B cell (primary cell): ENCODE results near the gene ZBTB46. TPM values are rescaled to one million over a fixed set of nuclear protein-coding genes. Genes with fewer than 3 reads are reported as not detected.

Experiments
- ATAC-seq: fragments of 200-7000 bp; cut with Tn5 transposase; one replicate; pipeline ENCODE4 v1.10.0; 2021; ENCODE audit warnings: low read depth, mild to moderate bottlenecking, moderate number of reproducible peaks, moderate library complexity
- CTCF ChIA-PET: fragments of 350-600 bp; sonication (Branson Sonifier 250); formaldehyde crosslinking; loops from one replicate; lab custom pipeline; 2021; ENCODE audit warnings: antibody characterized with exemption, inconsistent platforms; lab: Charles Lee
- POLR2A ChIA-PET: fragments of 350-600 bp; sonication (Branson Sonifier 250); formaldehyde crosslinking; loops from one replicate; lab custom pipeline; 2021; ENCODE audit warnings: antibody characterized with exemption; lab: Charles Lee
- DNase-seq: peaks from one replicate; pipeline ENCODE4 v3.0.0; 2013
- H2AFZ ChIP-seq: 2 replicates; pipeline ENCODE4 v1.6.1; 2012; ENCODE audit warnings: mild to moderate bottlenecking, low read depth, low read length; ENCODE audit not compliant: insufficient read depth, poor library complexity, severe bottlenecking
- H3K27ac ChIP-seq, 2 donors: 1 replicate in 1 of 2; 2 replicates in 1 of 2; pipeline ENCODE4 v1.5.1; 2012 to 2013; ENCODE audit warnings: low read length in 2 of 2, mild to moderate bottlenecking in 2 of 2, moderate library complexity in 1 of 2
- H3K27me3 ChIP-seq, 4 experiments: fragments of 200-600 bp in 1 of 4; sonication (generic) in 1 of 4; replicated peaks in 1 of 4; 1 replicate in 2 of 4; 2 replicates in 2 of 4; pipeline versions ENCODE4 v1.6.1 to v1.7.0; 2013 to 2016; ENCODE audit warnings: low read length in 3 of 4, mild to moderate bottlenecking in 2 of 4, mixed read lengths in 1 of 4, moderate library complexity in 1 of 4; ENCODE audit not compliant: insufficient read depth in 4 of 4, control insufficient read depth in 3 of 4; ENCODE audit errors: control extremely low read depth in 1 of 4
- H3K36me3 ChIP-seq, 2 experiments: replicated peaks in 1 of 2; 1 replicate in 1 of 2; 2 replicates in 1 of 2; pipeline versions ENCODE4 v1.6.1 to v1.7.1; 2013; ENCODE audit warnings: low read length in 1 of 2; ENCODE audit not compliant: insufficient read depth in 2 of 2, control insufficient read depth in 1 of 2; ENCODE audit errors: control extremely low read depth in 1 of 2, extremely low read depth in 1 of 2
- H3K4me1 ChIP-seq, 2 donors: fragments of 200-600 bp in 1 of 2; sonication (generic) in 1 of 2; 1 replicate in 1 of 2; 2 replicates in 1 of 2; pipeline versions ENCODE4 v1.5.1 to v1.6.1; 2013 to 2017; ENCODE audit warnings: low read length in 2 of 2; ENCODE audit not compliant: control insufficient read depth in 2 of 2, insufficient read depth in 2 of 2
- H3K4me2 ChIP-seq: replicated peaks from 2 replicates; pipeline ENCODE3; 2012; ENCODE audit warnings: mild to moderate bottlenecking, low read depth, low read length; ENCODE audit not compliant: poor library complexity, severe bottlenecking
- H3K4me3 ChIP-seq, 5 experiments: fragments of 200-600 bp in 1 of 5; sonication (generic) in 1 of 5; 1 replicate in 3 of 5; 2 replicates in 2 of 5; pipeline versions ENCODE4 v1.5.1 to v1.7.0; 2011 to 2016; ENCODE audit warnings: low read length in 4 of 5, mild to moderate bottlenecking in 4 of 5, low read depth in 2 of 5, control low read depth in 1 of 5, moderate library complexity in 1 of 5; ENCODE audit not compliant: insufficient read depth in 1 of 5; ENCODE audit errors: control extremely low read depth in 1 of 5, extremely low read depth in 1 of 5
- H3K79me2 ChIP-seq: fragments of 200-600 bp; sonication (generic); one replicate; pipeline ENCODE4 v1.6.0; 2016; ENCODE audit warnings: low read length; ENCODE audit not compliant: control insufficient read depth, insufficient read depth
- H3K9ac ChIP-seq: fragments of 200-600 bp; sonication (generic); 2 replicates; pipeline ENCODE4 v1.6.1; 2017; ENCODE audit warnings: mild to moderate bottlenecking, low read length, moderate library complexity
- H3K9me3 ChIP-seq, 3 donors: one replicate each; pipeline versions ENCODE4 v1.6.1 to v1.7.1; 2013; ENCODE audit warnings: low read length in 2 of 3; ENCODE audit not compliant: control insufficient read depth in 2 of 3, insufficient read depth in 1 of 3; ENCODE audit errors: control extremely low read depth in 1 of 3
- H4K20me1 ChIP-seq: 2 replicates; pipeline ENCODE4 v1.6.0; 2012; ENCODE audit warnings: mild to moderate bottlenecking, low read length; ENCODE audit not compliant: insufficient read depth, control insufficient read depth, poor library complexity, severe bottlenecking
- H3K27ac Mint-ChIP-seq: one replicate; pipeline ENCODE4 v1.8.0; 2021; ENCODE audit warnings: mixed read lengths
- H3K27me3 Mint-ChIP-seq: one replicate; pipeline ENCODE4 v1.8.0; 2021; ENCODE audit warnings: mixed read lengths
- H3K4me1 Mint-ChIP-seq: one replicate; pipeline ENCODE4 v1.8.0; 2021; ENCODE audit warnings: mixed read lengths
- H3K4me3 Mint-ChIP-seq: one replicate; pipeline ENCODE4 v1.8.0; 2021; ENCODE audit warnings: mixed read lengths
- H3K9me3 Mint-ChIP-seq: one replicate; pipeline ENCODE4 v1.8.0; 2022; ENCODE audit warnings: mixed read lengths; ENCODE audit not compliant: insufficient read depth
- EZH2 ChIP-seq: IDR thresholded peaks from 2 replicates; pipeline ENCODE4 v1.6.1; 2012; ENCODE audit warnings: borderline replicate concordance, low read depth, mild to moderate bottlenecking, moderate library complexity, low read length; ENCODE audit not compliant: insufficient read depth, poor library complexity, severe bottlenecking
- WGBS: methylation state at CpG from one replicate; pipeline ENCODE4 v1.1.5; 2013; ENCODE audit warnings: missing lambda C conversion rate; ENCODE audit not compliant: insufficient coverage; 5-methylcytosine and 5-hydroxymethylcytosine counted together
- intact Hi-C: fragments of 100-400 bp; cut with micrococcal nuclease; formaldehyde crosslinking; loops from one replicate; pipeline ENCODE4 v1.10.0; 2022
- polyA plus RNA-seq: library from polyadenylated mRNA; depleted of rRNA; stranded (reverse); fragments of >200 nt; gene quantifications from 2 replicates; pipeline ENCODE4 v1.2.3, GENCODE V29; 2012
- total RNA-seq, 2 donors: library from RNA; stranded (reverse); fragments of 120-200 nt in 1 of 2; gene quantifications; 1 replicate in 1 of 2; 2 replicates in 1 of 2; pipeline versions ENCODE4 v1.2.3 to v1.2.4, GENCODE V29; 2013 to 2022
- TF ChIP-seq, protein P1 (sequence below): fragments of 200-600 bp; IDR thresholded peaks from one replicate; pipeline ENCODE4 v1.8.0; 2022; ENCODE audit warnings: antibody characterized with exemption, mild to moderate bottlenecking

Gene ZBTB46
- total and polyA plus RNA-seq, 2 donors (not counting 1 experiment from before 2014, with no cell fraction given): 0.16 to 0.64 TPM

DNA sequence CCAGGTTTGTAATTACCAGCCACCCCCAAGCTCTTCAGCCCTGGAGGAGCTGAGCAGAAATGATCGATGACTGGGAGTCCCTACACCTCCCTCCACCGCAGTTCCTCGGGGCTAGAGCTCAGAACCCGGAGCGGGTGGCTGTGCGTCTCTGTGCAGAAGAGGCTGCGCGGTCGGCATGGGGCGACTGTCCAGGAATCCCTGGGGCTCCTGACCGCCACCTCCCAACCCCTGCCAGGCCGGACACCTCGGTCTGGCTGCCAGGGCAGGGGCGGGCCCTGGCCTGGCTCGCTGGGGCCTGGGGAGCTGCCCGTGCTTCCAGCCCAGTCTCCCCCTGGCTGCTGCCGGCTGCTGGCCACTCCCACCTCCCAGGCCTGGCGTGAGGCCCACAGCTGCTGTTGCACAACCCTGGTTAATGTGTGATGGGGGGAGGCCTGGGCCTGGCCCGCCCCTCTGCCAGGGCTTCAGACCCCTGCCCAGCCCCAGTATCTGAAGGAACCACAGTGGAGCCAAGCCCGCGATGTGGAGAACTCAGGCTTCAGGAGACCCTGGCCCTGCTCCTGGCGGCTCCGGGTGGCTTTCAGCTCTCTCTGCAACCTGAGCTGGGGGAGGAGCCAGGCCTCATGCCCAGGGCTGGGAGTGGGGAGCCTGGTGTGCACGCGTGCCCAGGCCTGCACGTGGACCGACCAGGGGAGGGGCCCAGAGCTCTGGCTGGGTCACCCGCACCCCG is 90.3 kb downstream of the ZBTB46 start:
- Histone ChIP-seq H3K4me2 (peak overlapping the region; percentile 95), H3K27me3 (no peaks in the 10 kb centered on the region), H3K79me2 (peaks cover 3% of the 10 kb centered on the region), H3K4me3 (peak overlapping the region; percentile 23 to 64 (median 50)), H2AFZ (peak overlapping the region; percentile 70), H3K36me3 (peaks cover 0 to 4% of the 10 kb centered on the region in 2 experiments), H3K9ac (peak overlapping the region; percentile 68), H3K9me3 (no peaks in the 10 kb centered on the region), H3K4me1 (peaks cover 34 to 42% of the 10 kb centered on the region in 2 donors), H4K20me1 (peaks cover 17% of the 10 kb centered on the region), H3K27ac (no peak overlapping the region)
- Mint-ChIP-seq H3K4me3 (peak overlapping the region; percentile 68), H3K27ac (no peak overlapping the region), H3K9me3 (no peaks in the 10 kb centered on the region), H3K27me3 (no peaks in the 10 kb centered on the region), H3K4me1 (peaks cover 14% of the 10 kb centered on the region)
- CTCF ChIA-PET: interaction anchor here (0.9 kb wide), 1 partner anchor 33 kb away, joined by 3 read pairs; the partner anchor contains the start of genes ARFRP1 and ZGPAT
- intact Hi-C loops: no loop called here
- WGBS: 18% methylated on average over 22 of the region's 29 CpGs
- DNase-seq: peak; percentile 45
- no peak for TF ChIP-seq EZH2
- TF ChIP-seq, protein P1, sequence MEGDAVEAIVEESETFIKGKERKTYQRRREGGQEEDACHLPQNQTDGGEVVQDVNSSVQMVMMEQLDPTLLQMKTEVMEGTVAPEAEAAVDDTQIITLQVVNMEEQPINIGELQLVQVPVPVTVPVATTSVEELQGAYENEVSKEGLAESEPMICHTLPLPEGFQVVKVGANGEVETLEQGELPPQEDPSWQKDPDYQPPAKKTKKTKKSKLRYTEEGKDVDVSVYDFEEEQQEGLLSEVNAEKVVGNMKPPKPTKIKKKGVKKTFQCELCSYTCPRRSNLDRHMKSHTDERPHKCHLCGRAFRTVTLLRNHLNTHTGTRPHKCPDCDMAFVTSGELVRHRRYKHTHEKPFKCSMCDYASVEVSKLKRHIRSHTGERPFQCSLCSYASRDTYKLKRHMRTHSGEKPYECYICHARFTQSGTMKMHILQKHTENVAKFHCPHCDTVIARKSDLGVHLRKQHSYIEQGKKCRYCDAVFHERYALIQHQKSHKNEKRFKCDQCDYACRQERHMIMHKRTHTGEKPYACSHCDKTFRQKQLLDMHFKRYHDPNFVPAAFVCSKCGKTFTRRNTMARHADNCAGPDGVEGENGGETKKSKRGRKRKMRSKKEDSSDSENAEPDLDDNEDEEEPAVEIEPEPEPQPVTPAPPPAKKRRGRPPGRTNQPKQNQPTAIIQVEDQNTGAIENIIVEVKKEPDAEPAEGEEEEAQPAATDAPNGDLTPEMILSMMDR: no peak
- ATAC-seq: no peak
- POLR2A ChIA-PET: interaction anchor here (0.9 kb wide), 2 partner anchors 38 to 115 kb away, joined by 3 read pairs; no protein-coding TSS in a partner anchor

- CTCF ChIA-PET: interaction anchor here (0.9 kb wide), 1 partner anchor 32 kb away, joined by 3 read pairs; the partner anchor contains the start of genes ARFRP1 and ZGPAT
Measured at GRCh38 chr20:63740070-63740626, 90.9 kb downstream of the ZBTB46 start.

More at GRCh38 chr20:63740070-63740626, 90.9 kb downstream of the ZBTB46 start:
- Mint-ChIP-seq H3K4me1 (peaks cover 18% of the 10 kb centered on the region), H3K4me3 (peak overlapping the region; percentile 68), H3K27ac (no peak overlapping the region), H3K9me3 (no peaks in the 10 kb centered on the region), H3K27me3 (no peaks in the 10 kb centered on the region)
- under 1% methylated on average over 75 of the region's 80 CpGs for WGBS
- H4K20me1 ChIP-seq: peaks cover 22% of the 10 kb centered on the region
- no peaks in the 10 kb centered on the region for H3K27me3 ChIP-seq
- peak overlapping the region; percentile 23 to 64 (median 50) for H3K4me3 ChIP-seq
- peak overlapping the region; percentile 95 for H3K4me2 ChIP-seq
- H3K79me2 ChIP-seq: peaks cover 6% of the 10 kb centered on the region
- H3K4me1 ChIP-seq: peaks cover 35 to 46% of the 10 kb centered on the region in 2 donors
- ATAC-seq (peak; percentile 9), DNase-seq (peak; percentile 58)
- no peak overlapping the region for H3K27ac ChIP-seq
- H3K9me3 ChIP-seq: no peaks in the 10 kb centered on the region
- no peak for TF ChIP-seq EZH2
- TF ChIP-seq, protein P1: no peak
- intact Hi-C loops: no loop called here
- peak overlapping the region; percentile 68 for H3K9ac ChIP-seq
- POLR2A ChIA-PET: interaction anchor here (0.9 kb wide), 1 partner anchor 114 kb away, joined by 3 read pairs; no protein-coding TSS in a partner anchor
- H3K36me3 ChIP-seq: peaks cover 0 to 8% of the 10 kb centered on the region in 2 experiments
- peak overlapping the region; percentile 70 for H2AFZ ChIP-seq
